HG03354 (cell line): ENCODE data around the gene DDI2.
"Not testable (repeated sequence)": the region's sequence is repeated elsewhere in the genome, so short reads cannot be mapped to it uniquely, and the experiment has no call there.

ENCODE experiments used
- ATAC-seq: cut with Tn5 transposase; IDR thresholded peaks from one replicate; pipeline ENCODE4 v1.9.1; 2021; ENCODE audit warnings: mild to moderate bottlenecking; ENCODE audit not compliant: unreplicated experiment, poor library complexity, severe bottlenecking

Gene DDI2

GRCh38 chr1:15696956-15697521 lies 79.8 kb downstream of the DDI2 start:
- peak; percentile 97 for ATAC-seq

- no peak for ATAC-seq
Observed at GRCh38 chr1:15698201-15698600, 80.9 kb downstream of the DDI2 start.

GRCh38 chr1:15699321-15699720 lies 82.1 kb downstream of the DDI2 start:
- not testable (repeated sequence) for ATAC-seq

GRCh38 chr1:15700508-15700907 lies 83.2 kb downstream of the DDI2 start:
- ATAC-seq: no peak

- no peak for ATAC-seq
Observed at GRCh38 chr1:15701784-15702183, 84.5 kb downstream of the DDI2 start.

- ATAC-seq: no peak
Observed at GRCh38 chr1:15702722-15703550, 85.7 kb downstream of the DDI2 start.

GRCh38 chr1:15703562-15703961 lies 86.3 kb downstream of the DDI2 start:
- ATAC-seq: no peak

GRCh38 chr1:15704526-15705183 lies 87.4 kb downstream of the DDI2 start:
- ATAC-seq: no peak

GRCh38 chr1:15705184-15705566 lies 87.9 kb downstream of the DDI2 start:
- no peak for ATAC-seq

GRCh38 chr1:15706751-15707150 lies 89.5 kb downstream of the DDI2 start:
- no peak for ATAC-seq

- no peak for ATAC-seq
Observed at GRCh38 chr1:15707239-15707925, 90.1 kb downstream of the DDI2 start.

GRCh38 chr1:15708486-15709137 lies 91.4 kb downstream of the DDI2 start:
- no peak for ATAC-seq

- ATAC-seq: no peak
Observed at GRCh38 chr1:15709226-15709625, 92.0 kb downstream of the DDI2 start.

- ATAC-seq: no peak
Observed at GRCh38 chr1:15712168-15712567, 94.9 kb downstream of the DDI2 start.

- ATAC-seq: no peak
Observed at GRCh38 chr1:15714406-15715136, 97.3 kb downstream of the DDI2 start.

- no peak for ATAC-seq
Observed at GRCh38 chr1:15717418-15718125, 100.3 kb downstream of the DDI2 start.

GRCh38 chr1:15718199-15718601 lies 100.9 kb downstream of the DDI2 start:
- no peak for ATAC-seq
